NCI-H510A (cell line): ENCODE data around the gene ARSG.
"Not testable (repeated sequence)": the region's sequence is repeated elsewhere in the genome, so short reads cannot be mapped to it uniquely, and the experiment has no call there.

Experiments
- DNase-seq: peaks from one replicate; lab custom pipeline; 2025; lab: John Stamatoyannopoulos, UW

The ARSG gene

GRCh38 chr17:68397108-68397536, 105.8 kb downstream of the ARSG start:
- no peak for DNase-seq

GRCh38 chr17:68398691-68399637, 107.7 kb downstream of the ARSG start:
- peak; percentile 65 for DNase-seq

GRCh38 chr17:68399638-68400403, 108.5 kb downstream of the ARSG start:
- DNase-seq = no peak

- no peak for DNase-seq
These were observed 109.1 kb downstream of the ARSG start for GRCh38 chr17:68400404-68400735.

- DNase-seq = no peak
These were observed 110.0 kb downstream of the ARSG start for GRCh38 chr17:68401288-68401687.

GRCh38 chr17:68403122-68403521, 111.8 kb downstream of the ARSG start:
- DNase-seq = no peak

GRCh38 chr17:68403837-68404236, 112.5 kb downstream of the ARSG start:
- DNase-seq = not testable (repeated sequence)

GRCh38 chr17:68407656-68408055, 116.4 kb downstream of the ARSG start:
- DNase-seq = not testable (repeated sequence)

GRCh38 chr17:68413597-68414560, 122.6 kb downstream of the ARSG start:
- not testable (repeated sequence) for DNase-seq

GRCh38 chr17:68414901-68415300, 123.6 kb downstream of the ARSG start:
- not testable (repeated sequence) for DNase-seq

- no peak for DNase-seq
These were observed 126.0 kb downstream of the ARSG start for GRCh38 chr17:68417317-68417716.

GRCh38 chr17:68418876-68419275, 127.6 kb downstream of the ARSG start:
- no peak for DNase-seq

GRCh38 chr17:68420065-68420464, 128.8 kb downstream of the ARSG start:
- no peak for DNase-seq

GRCh38 chr17:68421486-68421885, 130.2 kb downstream of the ARSG start:
- no peak for DNase-seq

- no peak for DNase-seq
These were observed 131.5 kb downstream of the ARSG start for GRCh38 chr17:68422821-68423220.

- no peak for DNase-seq
These were observed 132.0 kb downstream of the ARSG start for GRCh38 chr17:68423251-68423650.

GRCh38 chr17:68424203-68424602, 132.9 kb downstream of the ARSG start:
- DNase-seq = no peak

GRCh38 chr17:68424861-68425260, 133.6 kb downstream of the ARSG start:
- DNase-seq = peak; percentile 78

GRCh38 chr17:68425979-68426378, 134.7 kb downstream of the ARSG start:
- no peak for DNase-seq

GRCh38 chr17:68427575-68427974, 136.3 kb downstream of the ARSG start:
- DNase-seq = no peak

GRCh38 chr17:68428498-68429172, 137.3 kb downstream of the ARSG start:
- DNase-seq = no peak
